HG03354 (cell line): ENCODE results near the gene HID1.
A peak's percentile ranks its signal among the peaks of the same experiment; 100 is the strongest.
"Not testable (repeated sequence)": the region's sequence is repeated elsewhere in the genome, so short reads cannot be mapped to it uniquely, and the experiment has no call there.

Experiments
- ATAC-seq: cut with Tn5 transposase; IDR thresholded peaks from one replicate; pipeline ENCODE4 v1.9.1; 2021; ENCODE audit warnings: mild to moderate bottlenecking; ENCODE audit not compliant: unreplicated experiment, poor library complexity, severe bottlenecking

Gene HID1

DNA sequence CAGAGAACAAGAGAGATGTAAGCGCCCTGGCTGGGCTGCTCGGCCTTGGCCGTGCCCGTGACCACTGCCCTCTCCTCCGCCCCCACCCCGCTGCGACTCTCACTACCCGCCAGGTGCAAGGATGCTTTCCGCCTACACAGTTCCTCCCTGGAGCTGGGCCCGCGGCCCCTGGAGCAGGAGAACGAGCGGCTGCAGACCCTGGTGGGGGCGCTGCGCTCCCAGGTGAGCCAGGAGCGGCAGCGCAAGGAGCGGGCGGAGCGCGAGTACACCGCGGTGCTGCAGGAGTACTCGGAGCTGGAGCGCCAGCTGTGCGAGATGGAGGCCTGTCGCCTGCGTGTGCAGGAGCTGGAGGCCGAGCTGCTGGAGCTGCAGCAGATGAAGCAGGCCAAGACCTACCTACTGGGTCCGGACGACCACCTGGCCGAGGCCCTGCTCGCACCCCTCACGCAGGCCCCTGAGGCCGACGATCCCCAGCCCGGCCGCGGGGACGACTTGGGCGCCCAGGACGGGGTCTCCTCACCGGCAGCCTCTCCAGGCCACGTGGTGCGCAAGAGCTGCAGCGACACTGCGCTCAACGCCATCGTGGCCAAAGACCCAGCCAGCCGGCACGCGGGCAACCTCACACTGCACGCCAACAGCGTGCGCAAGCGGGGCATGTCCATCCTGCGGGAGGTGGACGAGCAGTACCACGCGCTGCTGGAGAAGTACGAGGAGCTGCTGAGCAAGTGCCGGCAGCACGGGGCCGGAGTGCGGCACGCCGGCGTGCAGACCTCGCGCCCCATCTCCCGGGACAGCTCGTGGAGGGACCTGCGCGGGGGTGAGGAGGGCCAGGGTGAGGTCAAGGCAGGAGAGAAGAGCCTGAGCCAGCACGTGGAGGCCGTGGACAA, 30.8 kb upstream of the HID1 start:
- no peak for ATAC-seq

DNA sequence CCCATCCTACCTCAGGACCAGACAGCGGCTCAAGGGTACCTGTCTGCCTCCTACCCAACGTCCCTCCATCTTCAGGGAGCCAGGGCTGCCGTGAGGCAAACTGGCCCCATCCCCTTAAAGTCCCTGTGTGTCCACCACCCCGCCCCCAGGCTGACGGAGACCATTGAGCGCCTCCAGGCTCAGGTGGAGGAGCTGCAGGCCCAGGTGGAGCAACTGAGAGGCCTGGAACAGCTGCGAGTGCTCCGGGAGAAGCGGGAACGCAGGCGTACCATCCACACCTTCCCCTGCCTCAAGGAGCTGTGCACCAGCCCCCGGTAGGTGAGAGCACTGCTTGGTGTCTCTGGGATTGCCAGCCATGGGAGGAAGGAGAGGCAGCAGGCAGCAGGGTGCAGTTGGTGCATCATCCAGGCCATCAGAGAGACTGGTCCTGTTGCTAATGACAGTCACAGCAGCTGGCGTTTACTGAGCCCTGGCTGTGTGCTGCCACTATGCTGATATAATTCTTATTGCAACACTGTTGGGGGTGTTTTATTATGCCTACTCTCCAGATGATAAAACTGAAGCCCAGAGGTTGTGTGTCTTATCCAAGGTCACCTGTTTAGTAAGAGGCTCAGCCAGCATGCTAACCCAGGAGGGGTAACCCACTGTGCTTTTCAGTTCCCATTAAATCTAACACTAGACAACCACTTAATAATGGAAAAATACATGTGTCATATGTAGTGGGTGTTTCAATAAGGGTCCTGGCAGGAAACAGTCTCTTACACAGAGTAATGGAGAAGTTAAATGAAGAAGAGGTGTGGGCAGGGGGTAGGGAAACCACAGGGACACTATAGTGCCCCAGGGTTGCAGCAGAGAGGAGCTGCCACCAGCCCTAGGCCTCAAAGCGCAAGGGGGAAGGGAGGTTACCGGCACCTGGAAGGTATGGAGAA, 29.6 kb upstream of the HID1 start:
- no peak for ATAC-seq

DNA sequence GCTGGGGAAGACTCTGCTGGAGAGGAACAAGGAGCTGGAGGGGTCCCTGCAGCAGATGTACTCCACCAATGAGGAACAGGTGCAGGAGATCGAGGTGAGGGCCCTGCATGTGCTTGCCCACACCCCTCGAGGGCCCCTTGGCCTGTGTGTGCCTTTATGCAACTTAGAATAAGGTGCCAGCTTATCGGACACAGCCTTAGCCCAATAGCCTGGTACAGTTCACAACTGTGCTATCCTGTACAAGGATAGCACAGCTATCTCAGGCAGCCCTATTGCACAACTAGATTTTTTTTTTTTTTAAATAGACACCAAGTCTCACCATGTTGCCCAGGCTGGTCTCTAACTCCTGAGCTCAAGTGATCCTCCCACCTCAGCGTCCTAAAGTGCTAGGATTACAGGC, 27.0 kb upstream of the HID1 start:
- ATAC-seq, result no peak

DNA sequence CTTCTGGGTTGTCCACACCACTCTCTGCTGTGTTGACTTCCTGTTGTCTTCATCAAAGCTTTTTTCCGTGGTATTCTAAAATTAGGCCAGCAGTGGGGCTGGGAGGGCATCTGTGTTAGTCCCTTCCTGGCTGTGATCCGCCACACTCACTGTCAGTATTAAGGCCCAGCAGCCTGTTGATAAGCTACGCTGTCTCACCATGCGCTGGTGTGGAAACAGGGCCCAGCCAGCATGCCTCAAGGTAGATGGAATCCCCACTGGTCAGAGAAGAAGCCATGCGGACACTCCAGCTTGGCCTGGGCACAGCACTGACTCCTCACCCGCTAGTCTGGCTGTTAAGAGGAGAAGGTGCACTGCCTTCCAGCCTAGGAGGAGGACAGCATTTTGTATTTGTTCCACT, 26.2 kb upstream of the HID1 start:
- ATAC-seq, result no peak

DNA sequence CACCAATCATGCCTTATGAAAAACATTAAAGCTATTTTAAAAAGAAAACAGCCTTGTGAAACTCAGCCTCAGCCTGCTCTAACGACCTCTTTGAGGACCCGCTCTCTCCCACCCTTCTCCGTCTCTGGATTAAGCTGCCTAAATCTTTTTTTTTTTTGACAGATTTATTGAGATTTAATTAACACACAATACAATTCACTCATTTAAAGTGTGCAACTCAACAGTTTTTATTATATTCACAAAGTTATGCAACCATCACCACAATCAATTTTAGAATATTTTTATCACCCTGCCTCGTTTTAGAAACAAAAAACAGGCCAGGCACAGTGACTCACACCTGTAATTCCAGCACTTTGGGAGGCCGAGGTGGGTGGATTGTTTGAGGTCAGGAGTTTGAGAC, 23.3 kb upstream of the HID1 start:
- ATAC-seq, result no peak

DNA sequence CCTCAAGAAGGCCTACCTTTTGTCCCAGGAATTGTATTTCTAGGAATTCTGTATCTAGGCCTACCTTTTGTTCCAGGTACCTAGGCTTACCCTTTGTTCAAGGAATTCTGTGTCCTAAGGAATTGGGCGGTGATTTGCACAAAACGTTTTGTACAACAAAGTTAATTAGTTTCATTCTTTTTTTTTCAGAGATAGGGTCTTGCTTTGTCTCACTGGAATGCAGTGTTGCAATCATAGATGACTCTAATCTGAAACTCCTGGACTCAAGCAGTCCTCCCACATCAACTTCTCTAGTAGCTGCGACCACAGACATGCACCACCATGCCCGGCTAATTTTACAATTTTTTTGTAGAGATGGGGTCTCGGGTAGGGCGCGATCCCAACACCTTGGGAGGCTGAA, 21.9 kb upstream of the HID1 start:
- no peak for ATAC-seq

DNA sequence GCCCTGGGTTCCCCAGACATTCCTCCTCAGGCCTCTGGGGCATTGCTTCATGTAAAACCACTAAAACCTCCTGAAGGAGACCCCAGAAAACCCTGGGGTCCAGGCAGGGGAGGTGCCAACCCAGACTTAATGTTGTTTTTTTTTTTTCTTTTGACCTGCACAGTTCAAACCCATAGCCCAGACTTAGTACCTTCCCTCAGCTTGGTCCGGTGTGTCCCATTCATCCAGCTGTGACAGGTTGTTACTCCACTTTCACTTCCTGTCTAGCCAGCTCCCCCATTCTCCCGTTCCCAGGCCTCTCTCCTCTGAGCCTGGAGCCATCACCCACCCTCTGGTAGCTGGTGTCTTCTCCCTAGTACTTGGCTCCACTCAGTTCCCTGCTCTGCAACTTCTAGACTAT, 19.7 kb upstream of the HID1 start:
- ATAC-seq, result no peak

DNA sequence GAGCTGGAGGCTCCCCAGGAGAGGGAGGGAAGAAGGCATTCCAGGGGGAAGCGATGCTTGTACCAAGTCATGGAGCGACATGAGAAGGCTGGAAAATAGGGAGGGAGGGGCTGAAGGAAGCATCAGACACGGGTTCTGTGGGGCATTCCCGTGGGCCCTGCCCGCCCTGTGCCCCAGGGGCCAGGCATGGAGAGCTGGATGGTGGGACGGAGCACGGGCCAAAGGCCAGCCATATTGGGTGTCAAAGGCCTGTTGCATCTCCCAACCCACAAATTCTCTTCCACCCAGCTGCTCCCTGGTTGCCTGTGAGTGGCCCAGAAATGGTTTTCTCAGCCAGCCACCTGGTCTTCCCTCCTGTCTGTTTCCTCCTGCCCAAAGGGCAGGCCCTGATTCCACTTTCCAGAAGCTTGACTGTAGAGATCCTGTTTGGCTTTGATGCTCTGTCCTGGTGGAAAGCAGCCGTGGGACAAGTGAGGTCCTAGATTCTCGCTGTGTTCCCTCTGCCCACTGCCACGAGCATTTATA, 18.1 kb upstream of the HID1 start:
- ATAC-seq, result no peak

DNA sequence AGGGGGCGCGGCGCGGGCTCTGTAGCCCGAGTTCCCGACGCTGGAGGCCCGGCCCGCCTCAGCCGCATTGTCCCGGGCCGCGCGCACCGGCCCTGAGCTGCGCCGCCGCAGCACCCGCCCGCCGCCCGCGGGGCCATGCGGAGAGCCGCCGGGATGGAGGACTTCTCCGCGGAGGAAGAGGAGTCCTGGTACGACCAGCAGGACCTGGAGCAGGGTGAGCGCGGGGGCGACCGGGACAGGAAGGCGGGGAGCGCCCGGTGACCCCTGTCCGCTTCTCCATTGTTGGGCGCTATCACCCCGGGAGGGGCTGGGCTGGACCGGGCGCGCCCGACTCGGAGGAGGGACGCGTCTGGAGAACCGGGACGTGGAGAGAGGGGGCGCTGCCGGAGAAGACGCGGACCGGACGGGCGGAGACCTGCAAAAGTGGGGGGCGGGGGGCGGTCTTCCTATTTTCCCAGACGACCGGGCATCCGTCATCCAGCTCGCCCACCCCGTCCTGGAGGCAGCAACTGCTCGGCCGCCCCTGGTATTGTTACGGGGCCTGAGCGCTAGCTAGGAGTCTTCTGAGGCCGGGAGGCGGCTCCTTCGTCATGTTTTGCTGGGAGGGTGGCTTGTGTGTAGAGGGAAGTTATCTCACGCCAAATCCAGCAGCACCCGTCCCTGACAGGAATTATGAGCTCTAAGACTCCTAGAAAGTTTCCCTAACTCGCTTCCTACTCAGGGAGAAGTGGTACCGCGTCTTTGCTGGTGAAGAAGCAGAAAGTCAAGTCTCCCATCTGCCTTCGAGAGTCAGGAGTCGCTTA, 15.6 kb upstream of the HID1 start:
- peak; percentile 43 for ATAC-seq

DNA sequence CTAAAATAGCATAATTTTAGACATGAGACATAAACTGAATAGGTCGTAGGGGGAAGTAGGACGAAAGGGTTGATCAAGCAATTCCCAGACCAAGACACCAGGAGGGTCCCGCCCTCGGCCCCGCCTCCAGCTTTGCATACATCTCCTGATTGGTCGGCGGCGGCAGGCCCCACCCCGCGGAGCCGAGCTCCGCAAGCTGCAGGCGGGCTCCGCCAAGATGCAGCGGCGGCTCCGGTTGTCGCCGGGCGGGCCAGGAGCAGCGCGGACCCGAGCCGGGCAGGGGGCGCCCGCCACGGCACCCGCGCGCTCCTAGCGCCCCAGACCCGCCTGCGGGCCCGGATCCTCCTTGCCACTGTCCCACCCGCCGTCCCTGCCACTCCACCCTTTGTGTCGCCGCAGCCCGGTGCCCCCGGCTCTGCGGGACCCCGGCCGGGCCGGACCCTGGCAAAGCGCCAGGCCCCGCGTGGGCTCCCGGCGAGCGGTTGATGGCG, 14.9 kb upstream of the HID1 start, which contains the start of gene CDR2L:
Gene CDR2L, plus strand, starts transcription at position 215 of the 491 bp plus-strand sequence. CDS start 412 bp downstream, outside the sequence.
- ATAC-seq, result peak; percentile 94

DNA sequence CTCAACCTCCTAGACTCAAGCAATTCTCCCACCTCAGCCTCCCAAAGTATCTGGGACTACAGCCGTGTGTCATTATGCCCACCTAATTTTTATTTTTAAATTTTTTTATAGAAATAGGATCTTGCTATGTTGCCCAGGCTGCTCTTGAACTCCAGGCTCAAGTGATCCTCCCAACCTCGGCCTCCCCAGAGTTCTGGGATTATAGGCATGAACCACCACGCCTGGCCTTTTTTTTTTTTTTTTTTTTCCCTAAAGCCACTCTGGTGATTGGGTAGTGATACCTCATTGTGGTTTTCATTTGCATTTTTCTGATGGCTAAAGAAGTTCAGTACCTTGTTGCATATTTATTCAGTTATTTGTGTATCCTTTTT, 13.6 kb upstream of the HID1 start:
- ATAC-seq, result no peak

DNA sequence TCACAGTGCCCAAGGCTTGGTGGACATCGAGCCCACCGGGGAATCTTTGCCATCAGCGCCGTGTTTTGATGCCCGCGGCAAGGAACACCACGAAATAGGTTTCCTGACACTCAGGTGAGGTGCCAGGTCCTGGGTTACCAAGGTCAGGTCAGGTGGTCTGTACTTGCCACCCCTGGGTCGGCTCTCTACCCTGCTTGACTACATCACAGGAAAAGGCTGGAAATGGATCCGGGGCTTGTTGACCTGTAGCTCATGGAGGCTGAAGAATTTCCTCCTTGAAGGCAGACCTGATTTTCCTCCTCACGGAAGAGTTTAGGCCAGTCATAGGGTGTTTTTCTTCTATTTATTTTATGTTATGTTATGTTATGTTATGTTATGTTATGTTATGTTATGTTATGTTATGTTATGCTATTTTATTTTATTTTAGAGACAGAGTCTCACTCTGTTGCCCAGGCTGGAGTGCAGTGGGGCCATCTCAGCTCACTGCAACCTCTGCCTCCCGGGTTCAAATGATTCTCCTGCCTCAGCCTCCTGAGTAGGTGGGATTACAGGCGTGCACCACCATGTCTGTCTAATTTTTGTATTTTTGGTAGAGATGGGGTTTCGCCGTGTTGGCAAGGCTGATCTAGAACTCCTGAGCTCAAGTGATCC, 10.2 kb upstream of the HID1 start:
- ATAC-seq, result not testable (repeated sequence)

DNA sequence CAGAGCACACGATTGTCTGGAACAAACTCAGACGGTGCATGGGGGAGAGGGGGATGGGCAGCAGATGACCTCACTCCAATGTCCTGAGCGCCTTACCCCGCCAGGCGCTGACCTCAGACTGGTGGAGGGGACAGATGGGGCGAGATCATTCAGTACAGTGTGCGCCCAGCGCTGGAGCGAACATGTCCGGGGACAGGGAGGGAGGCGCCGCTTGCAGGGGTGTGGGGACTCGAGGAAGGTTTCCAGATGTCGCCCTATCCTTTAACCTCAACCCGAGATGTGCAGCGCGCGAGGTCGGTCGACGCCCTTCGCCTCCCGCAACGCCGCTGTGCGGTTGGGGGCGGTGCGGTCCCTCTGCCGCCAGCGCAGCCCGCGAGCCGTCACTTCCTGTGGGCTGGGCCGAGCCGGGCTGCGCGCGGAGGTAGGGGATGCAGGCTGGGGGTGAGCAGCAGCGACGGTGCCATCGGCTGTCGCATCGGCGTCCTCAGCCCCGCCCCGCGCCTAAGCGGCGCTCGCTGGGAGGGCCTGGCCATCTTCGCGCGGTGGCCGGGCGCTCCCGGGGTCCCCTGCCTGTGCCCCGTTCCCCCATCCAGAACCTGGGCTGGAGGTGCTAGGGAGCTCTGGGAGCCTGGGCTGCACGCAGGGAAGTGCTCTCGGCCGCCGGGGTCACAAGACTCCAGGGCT, 9.6 kb upstream of the HID1 start:
- no peak for ATAC-seq

DNA sequence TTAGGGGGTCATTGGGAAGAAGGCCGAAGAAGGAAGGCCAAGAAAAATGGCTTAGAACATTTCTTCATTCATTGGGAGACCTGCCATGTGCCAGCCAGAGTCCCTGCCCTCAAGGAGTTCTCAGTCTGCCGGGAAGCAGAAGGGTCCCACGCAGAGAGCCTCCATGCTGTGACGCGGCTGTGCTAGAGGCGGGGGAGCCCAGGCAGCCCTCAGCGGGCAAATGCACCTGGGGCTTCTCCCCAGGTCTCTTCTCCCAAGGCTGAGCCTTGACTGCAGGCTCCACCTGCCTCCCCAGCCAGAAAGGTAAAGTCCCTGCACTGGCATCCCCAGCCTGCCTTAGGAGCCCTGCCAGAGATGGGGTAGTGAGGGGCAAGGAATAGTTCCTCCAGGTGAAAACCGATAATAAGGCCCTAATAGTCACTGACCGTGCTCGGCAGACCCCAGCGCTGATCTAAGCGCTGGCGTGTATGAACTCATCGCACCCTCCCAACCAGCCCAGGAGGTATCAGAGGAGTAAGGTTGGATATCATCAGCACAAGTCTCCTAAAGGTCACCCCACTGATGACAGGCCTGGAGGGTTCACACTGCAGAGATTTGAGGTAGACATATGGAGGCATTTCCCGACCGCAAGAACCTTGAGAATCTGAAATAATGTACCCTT, 8.9 kb upstream of the HID1 start:
- ATAC-seq, result no peak

DNA sequence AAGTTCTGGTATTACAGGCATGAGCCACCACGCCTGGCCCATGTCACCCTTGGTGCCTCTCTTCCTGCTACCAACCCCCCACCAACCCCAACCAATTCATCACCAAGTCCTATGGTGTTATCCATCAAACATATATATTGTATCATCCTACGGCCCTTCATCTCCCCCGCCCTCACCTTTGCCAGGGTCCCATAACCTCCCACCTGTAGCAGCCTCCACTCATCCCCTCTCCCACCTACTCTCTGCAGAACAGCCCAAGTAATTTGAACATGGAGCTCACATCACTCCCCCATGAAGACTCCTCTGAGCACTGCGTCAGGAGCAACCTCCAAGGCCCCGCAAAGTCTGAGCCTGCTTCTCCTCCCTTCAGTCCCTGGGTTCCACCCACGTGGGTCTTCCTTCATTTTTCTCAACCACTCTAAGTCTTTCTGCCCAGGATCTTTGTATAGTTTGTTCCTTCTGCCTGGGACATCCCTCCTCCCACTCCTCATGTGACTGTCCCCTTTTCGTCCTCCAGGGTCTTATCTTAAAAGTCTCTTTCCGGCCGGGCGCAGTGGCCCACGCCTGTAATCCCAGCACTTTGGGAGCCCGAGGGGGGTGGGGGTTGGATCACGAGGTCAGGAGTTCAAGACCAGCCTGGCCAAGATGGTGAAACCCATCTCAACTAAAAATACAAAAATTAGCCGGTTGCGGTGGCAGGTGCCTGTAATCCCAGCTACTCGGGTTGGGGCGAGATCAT, 7.0 kb upstream of the HID1 start:
- ATAC-seq, result no peak

DNA sequence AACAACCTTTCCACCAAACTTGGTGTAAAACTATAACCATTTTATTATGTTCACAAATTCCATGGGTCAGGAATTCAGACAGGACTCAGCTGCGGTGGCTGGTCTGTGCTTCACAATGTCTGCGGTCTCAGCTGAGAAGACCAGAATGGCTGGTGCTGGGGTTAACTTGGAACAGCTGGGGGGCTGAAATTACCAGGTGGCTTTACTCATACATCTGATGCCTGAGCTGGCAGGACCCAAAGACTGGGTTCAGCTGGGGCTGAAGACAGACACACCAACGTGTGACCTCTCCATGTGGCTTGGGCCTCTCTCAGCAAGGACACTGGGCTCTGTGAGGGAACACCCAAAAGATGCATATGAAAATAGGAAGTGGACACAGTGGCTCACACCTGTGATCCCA, 5.7 kb upstream of the HID1 start:
- no peak for ATAC-seq

DNA sequence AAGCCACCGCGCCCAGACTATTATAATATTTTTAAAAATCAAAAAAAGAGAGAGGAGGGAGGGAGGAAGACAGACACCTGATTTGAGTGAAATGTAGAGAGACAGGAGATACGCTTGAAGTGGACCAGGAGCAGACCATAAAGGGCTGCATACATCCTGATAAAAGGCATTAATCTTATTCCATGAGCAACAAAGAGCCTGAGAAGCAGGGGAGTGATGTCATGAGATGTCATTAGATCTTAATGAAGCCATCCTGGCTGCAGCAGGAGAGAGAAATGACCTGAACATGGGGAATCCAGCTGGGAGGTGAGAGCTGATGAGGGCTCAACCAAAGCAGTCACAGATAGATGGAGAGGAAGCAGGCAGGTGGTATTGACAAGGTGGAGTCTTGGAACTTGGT, 5.2 kb upstream of the HID1 start:
- ATAC-seq, result no peak
